ENCODE results near the gene CDKL5.
"Not testable (repeated sequence)": the region's sequence is repeated elsewhere in the genome, so short reads cannot be mapped to it uniquely, and the experiment has no call there.

The CDKL5 gene

GRCh38 chrX:18577400-18577799 is 152.0 kb downstream of the CDKL5 start:
- DNase-seq (ENCODE audit: low spot score) = no peak

- no peak for DNase-seq (ENCODE audit: low spot score)
Measured at GRCh38 chrX:18578546-18578945, 153.1 kb downstream of the CDKL5 start.

GRCh38 chrX:18579495-18579894 is 154.1 kb downstream of the CDKL5 start:
- DNase-seq (ENCODE audit: low spot score) = no peak

GRCh38 chrX:18582910-18583493 is 157.6 kb downstream of the CDKL5 start:
- DNase-seq (ENCODE audit: low spot score) = no peak

- DNase-seq (ENCODE audit: low spot score) = not testable (repeated sequence)
Measured at GRCh38 chrX:18589292-18589691, 163.9 kb downstream of the CDKL5 start.

- DNase-seq (ENCODE audit: low spot score) = no peak
Measured at GRCh38 chrX:18591834-18592233, 166.4 kb downstream of the CDKL5 start.

- no peak for DNase-seq (ENCODE audit: low spot score)
Measured at GRCh38 chrX:18594079-18594478, 168.7 kb downstream of the CDKL5 start.

- no peak for DNase-seq (ENCODE audit: low spot score)
Measured at GRCh38 chrX:18596096-18596495, 170.7 kb downstream of the CDKL5 start.

- no peak for DNase-seq (ENCODE audit: low spot score)
Measured at GRCh38 chrX:18598413-18598812, 173.0 kb downstream of the CDKL5 start.

- DNase-seq (ENCODE audit: low spot score) = no peak
Measured at GRCh38 chrX:18607966-18608365, 182.6 kb downstream of the CDKL5 start.

- no peak for DNase-seq (ENCODE audit: low spot score)
Measured at GRCh38 chrX:18613930-18614639, 188.7 kb downstream of the CDKL5 start.

GRCh38 chrX:18616688-18617406 is 191.4 kb downstream of the CDKL5 start:
- DNase-seq (ENCODE audit: low spot score) = no peak

- no peak for DNase-seq (ENCODE audit: low spot score)
Measured at GRCh38 chrX:18617407-18617750, 192.0 kb downstream of the CDKL5 start.

GRCh38 chrX:18619288-18619687 is 193.9 kb downstream of the CDKL5 start:
- no peak for DNase-seq (ENCODE audit: low spot score)

GRCh38 chrX:18620349-18620748 is 194.9 kb downstream of the CDKL5 start:
- no peak for DNase-seq (ENCODE audit: low spot score)

- no peak for DNase-seq (ENCODE audit: low spot score)
Measured at GRCh38 chrX:18624599-18624998, 199.2 kb downstream of the CDKL5 start.

GRCh38 chrX:18630934-18631333 is 205.5 kb downstream of the CDKL5 start:
- no peak for DNase-seq (ENCODE audit: low spot score)

GRCh38 chrX:18638398-18638797 is 213.0 kb downstream of the CDKL5 start:
- no peak for DNase-seq (ENCODE audit: low spot score)

GRCh38 chrX:18639280-18639679 is 213.9 kb downstream of the CDKL5 start:
- no peak for DNase-seq (ENCODE audit: low spot score)

GRCh38 chrX:18640686-18641085 is 215.3 kb downstream of the CDKL5 start:
- no peak for DNase-seq (ENCODE audit: low spot score)

GRCh38 chrX:18643243-18643642 is 217.8 kb downstream of the CDKL5 start:
- no peak for DNase-seq (ENCODE audit: low spot score)

GRCh38 chrX:18643853-18644252 is 218.4 kb downstream of the CDKL5 start:
- no peak for DNase-seq (ENCODE audit: low spot score)

GRCh38 chrX:18647621-18648020 is 222.2 kb downstream of the CDKL5 start:
- DNase-seq (ENCODE audit: low spot score) = no peak

All from left forelimb (tissue), 1 donor.